IMR-90 (cell line): ENCODE results near the gene TCOF1. TPM values are rescaled to one million over a fixed set of nuclear protein-coding genes. Genes with fewer than 3 reads are reported as not detected.

ENCODE experiments used
- ATAC-seq: fragments of 200-7000 bp; cut with Tn5 transposase; 2 replicates; pipeline ENCODE4 v1.9.1; 2020; ENCODE audit warnings: low read depth, mild to moderate bottlenecking, moderate library complexity
- BruUV-seq: library from RNA; stranded (reverse); fragments of 400-500 nt; replicated peaks from 2 replicates; lab custom pipeline; 2021; lab: Mats Ljungman, UMichigan
- CTCF ChIA-PET: fragments of 300-600 bp; formaldehyde crosslinking; extraction: SDS; loops from one replicate; lab custom pipeline; 2021; ENCODE audit warnings: antibody characterized with exemption; lab: Yijun Ruan, JAX
- POLR2A ChIA-PET: fragments of 300-600 bp; sonication (Branson Sonifier 250); formaldehyde crosslinking; loops from one replicate; lab custom pipeline; 2022; ENCODE audit warnings: antibody characterized with exemption; ENCODE audit not compliant: unreplicated experiment; lab: Charles Lee
- DNase-seq: peaks from one replicate; pipeline ENCODE4 v3.0.0; 2013
- H2AFZ ChIP-seq: replicated peaks from 2 replicates; pipeline ENCODE3; 2013; ENCODE audit warnings: low read length, mild to moderate bottlenecking; ENCODE audit not compliant: poor library complexity
- H2AK5ac ChIP-seq: 2 replicates; pipeline ENCODE4 v1.6.1; 2013; ENCODE audit warnings: low read depth, low read length, inconsistent platforms
- H2AK9ac ChIP-seq: replicated peaks from 2 replicates; pipeline ENCODE3; 2013; ENCODE audit warnings: mild to moderate bottlenecking, low read depth, low read length, moderate library complexity; ENCODE audit not compliant: poor library complexity
- H2BK120ac ChIP-seq: 2 replicates; pipeline ENCODE4 v1.6.1; 2013; ENCODE audit warnings: low read depth, low read length, inconsistent platforms
- H2BK15ac ChIP-seq: 3 replicates; pipeline ENCODE4 v1.6.1; 2013; ENCODE audit warnings: low read depth, low read length, inconsistent platforms
- H2BK20ac ChIP-seq: 2 replicates; pipeline ENCODE4 v1.6.1; 2013; ENCODE audit warnings: low read depth, mild to moderate bottlenecking, inconsistent platforms, low read length, moderate library complexity
- H2BK5ac ChIP-seq: 2 replicates; pipeline ENCODE4 v1.6.1; 2013; ENCODE audit warnings: mild to moderate bottlenecking, low read depth, low read length, inconsistent platforms; ENCODE audit not compliant: poor library complexity, severe bottlenecking
- H3K14ac ChIP-seq: replicated peaks from 2 replicates; pipeline ENCODE4 v1.6.1; 2013; ENCODE audit warnings: low read depth, low read length, inconsistent platforms
- H3K18ac ChIP-seq: 2 replicates; pipeline ENCODE4 v1.6.1; 2013; ENCODE audit warnings: low read depth, low read length, control low read depth
- H3K23ac ChIP-seq: 2 replicates; pipeline ENCODE4 v1.6.1; 2013; ENCODE audit warnings: low read depth, low read length, inconsistent platforms
- H3K27ac ChIP-seq: 2 replicates; pipeline ENCODE4 v1.5.1; 2013; ENCODE audit warnings: mild to moderate bottlenecking, control low read depth, low read length; ENCODE audit not compliant: insufficient read depth
- H3K27me3 ChIP-seq: 2 replicates; pipeline ENCODE4 v1.6.1; 2013; ENCODE audit warnings: low read length; ENCODE audit not compliant: control insufficient read depth, insufficient read depth
- H3K36me3 ChIP-seq: 2 replicates; pipeline ENCODE4 v1.6.1; 2013; ENCODE audit warnings: low read length, mixed read lengths; ENCODE audit not compliant: control insufficient read depth, insufficient read depth
- H3K4ac ChIP-seq: 2 replicates; pipeline ENCODE4 v1.6.1; 2013; ENCODE audit warnings: low read depth, low read length, inconsistent platforms
- H3K4me1 ChIP-seq: 2 replicates; pipeline ENCODE4 v1.6.1; 2013; ENCODE audit warnings: low read length, mixed read lengths; ENCODE audit not compliant: control insufficient read depth, insufficient read depth
- H3K4me2 ChIP-seq: 2 replicates; pipeline ENCODE4 v1.6.1; 2013; ENCODE audit warnings: low read depth, mild to moderate bottlenecking, control low read depth, low read length, moderate library complexity
- H3K4me3 ChIP-seq: 2 replicates; pipeline ENCODE4 v1.5.1; 2013; ENCODE audit warnings: low read depth, mild to moderate bottlenecking, control low read depth, low read length, moderate library complexity; ENCODE audit not compliant: insufficient read depth
- H3K56ac ChIP-seq: 2 replicates; pipeline ENCODE4 v1.6.1; 2013; ENCODE audit warnings: low read length, inconsistent platforms; ENCODE audit not compliant: insufficient read depth; ENCODE audit errors: extremely low read depth
- H3K79me1 ChIP-seq, 2 experiments: 2 replicates each; pipeline ENCODE4 v1.6.1; 2013; ENCODE audit warnings: low read length in 2 of 2, inconsistent platforms in 1 of 2, low read depth in 1 of 2
- H3K9ac ChIP-seq: 2 replicates; pipeline ENCODE4 v1.6.1; 2013; ENCODE audit warnings: low read depth, low read length, control low read depth
- H3K9me1 ChIP-seq: 2 replicates; pipeline ENCODE4 v1.6.1; 2013; ENCODE audit warnings: low read length, inconsistent platforms; ENCODE audit not compliant: insufficient read depth
- H3K9me3 ChIP-seq: 2 replicates; pipeline ENCODE4 v1.6.1; 2013; ENCODE audit warnings: low read length; ENCODE audit not compliant: control insufficient read depth, insufficient read depth
- H4K20me1 ChIP-seq: 2 replicates; pipeline ENCODE4 v1.6.1; 2013; ENCODE audit warnings: low read length, inconsistent platforms; ENCODE audit not compliant: insufficient read depth
- H4K5ac ChIP-seq: 2 replicates; pipeline ENCODE4 v1.6.1; 2013; ENCODE audit warnings: mild to moderate bottlenecking, low read depth, low read length, control low read depth
- H4K8ac ChIP-seq, 2 experiments: 2 replicates each; pipeline ENCODE4 v1.6.1; 2013; ENCODE audit warnings: low read depth in 2 of 2, low read length in 2 of 2, control low read depth in 1 of 2, inconsistent platforms in 1 of 2
- H4K91ac ChIP-seq: 2 replicates; pipeline ENCODE4 v1.6.1; 2013; ENCODE audit warnings: low read depth, low read length, inconsistent platforms; ENCODE audit not compliant: insufficient read depth
- BHLHE40 ChIP-seq: fragments of 150-350 bp; IDR thresholded peaks from 2 replicates; pipeline ENCODE4 v1.6.1; 2016; ENCODE audit warnings: mild to moderate bottlenecking, low read depth, low read length
- CEBPB ChIP-seq: IDR thresholded peaks from 2 replicates; pipeline ENCODE4 v1.6.1; 2012; ENCODE audit warnings: low read depth, low read length, improper control_type of control experiment
- CHD1 ChIP-seq: IDR thresholded peaks from 2 replicates; pipeline ENCODE4 v1.6.1; 2012; ENCODE audit warnings: low read depth, low read length, improper control_type of control experiment
- CTCF ChIP-seq: conservative IDR thresholded peaks from 2 replicates; pipeline ENCODE4 v1.5.1; 2012; ENCODE audit warnings: mild to moderate bottlenecking, low read depth, low read length, improper control_type of control experiment
- ELK1 ChIP-seq: fragments of 150-350 bp; IDR thresholded peaks from 2 replicates; pipeline ENCODE4 v1.6.1; 2016; ENCODE audit warnings: low read depth, mild to moderate bottlenecking, low read length, moderate library complexity, borderline replicate concordance
- FOS ChIP-seq: fragments of 150-350 bp; IDR thresholded peaks from 2 replicates; pipeline ENCODE4 v1.6.1; 2016; ENCODE audit warnings: low read depth, low read length
- MAFK ChIP-seq: IDR thresholded peaks from 2 replicates; pipeline ENCODE4 v1.6.1; 2012; ENCODE audit warnings: low read depth, low read length, improper control_type of control experiment
- MXI1 ChIP-seq: IDR thresholded peaks from 2 replicates; pipeline ENCODE4 v1.6.1; 2012; ENCODE audit warnings: low read depth, mild to moderate bottlenecking, low read length, moderate library complexity, borderline replicate concordance
- NFE2L2 ChIP-seq: fragments of 150-350 bp; IDR thresholded peaks from 2 replicates; pipeline ENCODE4 v1.6.1; 2016; ENCODE audit warnings: low read depth, mild to moderate bottlenecking, low read length
- RAD21 ChIP-seq: IDR thresholded peaks from 2 replicates; pipeline ENCODE4 v1.6.1; 2012; ENCODE audit warnings: low read length, improper control_type of control experiment
- RCOR1 ChIP-seq: IDR thresholded peaks from 2 replicates; pipeline ENCODE4 v1.6.1; 2012; ENCODE audit warnings: mild to moderate bottlenecking, low read length, improper control_type of control experiment; ENCODE audit not compliant: insufficient replicate concordance
- RFX5 ChIP-seq: IDR thresholded peaks from 2 replicates; pipeline ENCODE4 v1.8.0; 2012; ENCODE audit warnings: low read depth, mild to moderate bottlenecking, low read length, moderate library complexity
- SMC3 ChIP-seq: fragments of 150-350 bp; IDR thresholded peaks from 2 replicates; pipeline ENCODE4 v1.6.1; 2016; ENCODE audit warnings: low read depth, mild to moderate bottlenecking, antibody characterized with exemption, low read length, moderate library complexity
- USF2 ChIP-seq: fragments of 150-350 bp; IDR thresholded peaks from 2 replicates; pipeline ENCODE4 v1.6.1; 2017; ENCODE audit warnings: mild to moderate bottlenecking, antibody characterized with exemption, low read length, low read depth
- WGBS, 2 experiments: methylation state at CpG; one replicate each; pipeline versions ENCODE4 v1.1.5 to v1.1.7; 2013; ENCODE audit warnings: missing lambda C conversion rate in 2 of 2; ENCODE audit not compliant: insufficient read length in 1 of 2; ENCODE audit errors: extremely low coverage in 2 of 2; 5-methylcytosine and 5-hydroxymethylcytosine counted together
- dilution Hi-C: fragments of 300-500 bp; cut with HindIII; formaldehyde crosslinking; loops from one replicate; pipeline ENCODE4 v1.14.3; 2018; ENCODE audit warnings: low sequenced_read_pairs; ENCODE audit not compliant: unreplicated experiment
- in situ Hi-C: fragments of 300-500 bp; cut with MboI; formaldehyde crosslinking; loops from 3 replicates; pipeline ENCODE4 v1.14.3; 2019; ENCODE audit warnings: low sequenced_read_pairs, inconsistent platforms, mixed read lengths
- intact Hi-C: fragments of 100-400 bp; cut with micrococcal nuclease; formaldehyde crosslinking; loops from 2 replicates; pipeline ENCODE4 v1.10.0; 2022
- polyA plus RNA-seq, 3 experiments: library from polyadenylated mRNA; depleted of rRNA; stranded (reverse); fragments of >200 nt; gene quantifications; 2 replicates each; pipeline ENCODE4 v1.2.3, GENCODE V29; 2012; ENCODE audit warnings: low replicate concordance in 1 of 3
- total RNA-seq: library from RNA; depleted of rRNA; stranded (reverse); fragments of >200 nt; gene quantifications from 2 replicates; pipeline ENCODE4 v1.2.3, GENCODE V29; 2012

TCOF1 gene
- total and polyA plus RNA-seq, 2 of the 4 experiments (the other 2 are of a cell fraction) = 18.2 to 19.7 TPM

GRCh38 chr5:150440948-150441812 lies 83.7 kb downstream of the TCOF1 start:
- Histone ChIP-seq H3K14ac (no peak overlapping the region), H4K20me1 (peaks cover 43% of the 10 kb centered on the region), H2BK15ac (no peak overlapping the region), H3K4ac (no peak overlapping the region), H3K4me1 (peaks cover 1% of the 10 kb centered on the region; the same call in 1 of the 2 replicates), H3K27me3 (no peaks in the 10 kb centered on the region), H2AFZ (no peak overlapping the region), H4K91ac (no peak overlapping the region), H2BK5ac (no peak overlapping the region), H3K27ac (no peak overlapping the region), H2AK9ac (no peak overlapping the region), H3K56ac (no peak overlapping the region), H3K4me3 (no peak overlapping the region), H3K23ac (no peak overlapping the region), H3K4me2 (no peak overlapping the region), H2BK20ac (no peak overlapping the region), H3K79me1 (peaks cover 16 to 34% of the 10 kb centered on the region in 2 experiments), H3K36me3 (peaks cover 35% of the 10 kb centered on the region), H2AK5ac (no peak overlapping the region), H4K8ac (no peak overlapping the region), H3K9ac (no peak overlapping the region), H3K9me3 (no peaks in the 10 kb centered on the region), H2BK120ac (no peak overlapping the region), H3K9me1 (no peaks in the 10 kb centered on the region; the same call in 1 of the 2 replicates), H4K5ac (no peak overlapping the region), H3K18ac (no peak overlapping the region)
- CTCF ChIA-PET = no interaction called here
- in situ Hi-C loops = loop anchor here (25.0 kb wide), 2 partner anchors 604 to 804 kb away; no protein-coding TSS in a partner anchor
- 90% methylated on average over 7 of the region's 12 CpGs; no CpG with 5 or more reads in 1 of the 2 experiments for WGBS, 2 experiments
- POLR2A ChIA-PET = no interaction called here
- ATAC-seq = peak; percentile 18; the same call in 1 of the 2 replicates
- intact Hi-C loops = no loop called here
- BruUV-seq = no TSS peak
- dilution Hi-C loops = no loop called here
- DNase-seq = no peak
- no peak for TF ChIP-seq FOS
- no peak for TF ChIP-seq NFE2L2
- no peak for TF ChIP-seq CHD1
- no peak for TF ChIP-seq MXI1
- no peak for TF ChIP-seq RCOR1
- no peak for TF ChIP-seq ELK1
- TF ChIP-seq RAD21 = no peak
- no peak for TF ChIP-seq CEBPB
- no peak for TF ChIP-seq RFX5
- TF ChIP-seq CTCF = no peak
- no peak for TF ChIP-seq BHLHE40
- no peak for TF ChIP-seq SMC3
- TF ChIP-seq MAFK = no peak
- TF ChIP-seq USF2 = no peak
